GM12878 (cell line): ENCODE measurements around the gene LIN37. TPM values are rescaled to one million over a fixed set of nuclear protein-coding genes. Genes with fewer than 3 reads are reported as not detected.

Source experiments
- ATAC-seq: fragments of 200-7000 bp; cut with Tn5 transposase; 3 replicates; pipeline ENCODE4 v1.9.1; 2020; ENCODE audit warnings: mild to moderate bottlenecking, moderate library complexity
- BruUV-seq: library from RNA; stranded (reverse); fragments of 400-500 nt; replicated peaks from 2 replicates; lab custom pipeline; 2021; lab: Mats Ljungman, UMichigan
- CTCF ChIA-PET: fragments of 300-600 bp; sonication (Branson Sonifier 250); formaldehyde crosslinking; extraction: SDS; loops from one replicate; lab custom pipeline; 2021; ENCODE audit warnings: inconsistent platforms; lab: Yijun Ruan, JAX
- POLR2A ChIA-PET: fragments of 350-600 bp; formaldehyde crosslinking; extraction: SDS; loops from one replicate; lab custom pipeline; 2021; ENCODE audit warnings: inconsistent platforms; lab: Charles Lee
- RAD21 ChIA-PET: fragments of 300-600 bp; sonication (Branson Sonifier 250); formaldehyde crosslinking; loops from one replicate; lab custom pipeline; 2023; ENCODE audit warnings: antibody characterized with exemption; ENCODE audit not compliant: unreplicated experiment; lab: Charles Lee
- SMC1A ChIA-PET: fragments of 300-600 bp; sonication (Branson Sonifier 250); formaldehyde crosslinking; loops from one replicate; lab custom pipeline; 2023; ENCODE audit not compliant: unreplicated experiment, uncharacterized antibody; lab: Charles Lee
- DNase-seq: peaks from one replicate; pipeline ENCODE4 v3.0.0-alpha.2; 2011; ENCODE audit warnings: low read depth, low spot score
- FAIRE-seq: peaks from 3 replicates; lab custom pipeline; 2011; peaks lifted over from hg19 to GRCh38; lab: Jason Lieb, UNC
- H2AFZ ChIP-seq: 2 replicates; pipeline ENCODE4 v1.6.0; 2011; ENCODE audit warnings: low read depth, low read length, control low read depth; ENCODE audit not compliant: control insufficient read depth
- H3K27ac ChIP-seq: 2 replicates; pipeline ENCODE4 v1.5.1; 2011; ENCODE audit warnings: control low read depth; ENCODE audit not compliant: control insufficient read depth, insufficient read depth
- H3K27me3 ChIP-seq, 2 experiments: replicated peaks in 1 of 2; 2 replicates each; pipeline versions ENCODE4 v1.6.0 to v1.6.1; 2011; ENCODE audit warnings: low read length in 1 of 2; ENCODE audit not compliant: control insufficient read depth in 2 of 2, insufficient read depth in 2 of 2
- H3K36me3 ChIP-seq, 2 experiments: 2 replicates each; pipeline ENCODE4 v1.5.1; 2011; ENCODE audit warnings: low read length in 1 of 2; ENCODE audit not compliant: control insufficient read depth in 2 of 2, insufficient read depth in 2 of 2
- H3K4me1 ChIP-seq: 2 replicates; pipeline ENCODE4 v1.6.1; 2011; ENCODE audit warnings: mild to moderate bottlenecking, low read length, moderate library complexity, mixed read lengths; ENCODE audit not compliant: control insufficient read depth, insufficient read depth
- H3K4me2 ChIP-seq: 2 replicates; pipeline ENCODE4 v1.6.0; 2011; ENCODE audit warnings: control low read depth; ENCODE audit not compliant: control insufficient read depth, insufficient read depth
- H3K4me3 ChIP-seq: fragments of 200-600 bp; sonication (generic); 2 replicates; pipeline ENCODE4 v1.5.1; 2016
- H3K79me2 ChIP-seq: 2 replicates; pipeline ENCODE4 v1.6.0; 2011; ENCODE audit warnings: low read length; ENCODE audit not compliant: control insufficient read depth, insufficient read depth
- H3K9ac ChIP-seq: 2 replicates; pipeline ENCODE4 v1.8.0; 2011; ENCODE audit warnings: low read length, control low read depth, mixed read lengths; ENCODE audit not compliant: control insufficient read depth, insufficient read depth
- H3K9me3 ChIP-seq: replicated peaks from 3 replicates; pipeline ENCODE4 v1.5.1; 2011; ENCODE audit warnings: mild to moderate bottlenecking, low read length; ENCODE audit not compliant: control insufficient read depth, insufficient read depth
- H4K20me1 ChIP-seq: 2 replicates; pipeline ENCODE4 v1.6.0; 2011; ENCODE audit not compliant: control insufficient read depth, insufficient read depth
- FOXM1 ChIP-seq: IDR thresholded peaks from 2 replicates; pipeline ENCODE4 v1.6.1; 2012; ENCODE audit warnings: low read depth, mild to moderate bottlenecking, inconsistent platforms, low read length, moderate library complexity
- GABPA ChIP-seq: IDR thresholded peaks from 2 replicates; pipeline ENCODE4 v1.6.1; 2014; ENCODE audit warnings: antibody characterized with exemption, low read depth, mild to moderate bottlenecking, inconsistent platforms
- HCFC1 ChIP-seq: fragments of 150-350 bp; IDR thresholded peaks from 2 replicates; pipeline ENCODE4 v1.6.1; 2014; ENCODE audit warnings: low read length
- MTA2 ChIP-seq: fragments of 450-650 bp; IDR thresholded peaks from 2 replicates; pipeline ENCODE4 v1.6.1; 2016; ENCODE audit warnings: low read depth, mild to moderate bottlenecking, moderate library complexity
- PAX5 ChIP-seq: IDR thresholded peaks from 2 replicates; pipeline ENCODE4 v1.6.1; 2011; ENCODE audit warnings: low read depth, low read length, borderline replicate concordance
- RAD21 ChIP-seq: IDR thresholded peaks from 2 replicates; pipeline ENCODE4 v1.6.1; 2011; ENCODE audit warnings: mild to moderate bottlenecking, low read depth, low read length, moderate library complexity; ENCODE audit not compliant: insufficient read depth
- RAD51 ChIP-seq: fragments of 450-650 bp; IDR thresholded peaks from 2 replicates; pipeline ENCODE4 v1.6.1; 2016; ENCODE audit warnings: moderate library complexity, mild to moderate bottlenecking, inconsistent platforms
- SMARCA5 ChIP-seq: fragments of 450-650 bp; IDR thresholded peaks from 2 replicates; pipeline ENCODE4 v1.6.1; 2017; ENCODE audit warnings: mild to moderate bottlenecking
- TARDBP ChIP-seq: IDR thresholded peaks from 2 replicates; pipeline ENCODE4 v1.6.1; 2016; ENCODE audit warnings: borderline replicate concordance
- TCF12 ChIP-seq: IDR thresholded peaks from 2 replicates; pipeline ENCODE4 v1.6.1; 2011; ENCODE audit warnings: low read depth, mild to moderate bottlenecking, low read length
- YBX1 ChIP-seq: fragments of 450-650 bp; IDR thresholded peaks from 2 replicates; pipeline ENCODE4 v1.6.1; 2016; ENCODE audit warnings: antibody characterized with exemption
- WGBS: methylation state at CpG from one replicate; pipeline ENCODE4 v1.1.6; 2016; ENCODE audit warnings: low lambda C conversion rate; ENCODE audit not compliant: insufficient replicate concordance, insufficient coverage; ENCODE audit errors: missing lambda C conversion rate; 5-methylcytosine and 5-hydroxymethylcytosine counted together
- in situ Hi-C: fragments of 300-500 bp; cut with MboI; formaldehyde crosslinking; loops from 9 replicates; pipeline ENCODE4 v1.14.3; 2018; ENCODE audit warnings: mixed read lengths
- intact Hi-C: fragments of 100-400 bp; cut with micrococcal nuclease; formaldehyde crosslinking; loops from one replicate; pipeline ENCODE4 v1.14.2; 2022; ENCODE audit not compliant: unreplicated experiment
- polyA plus RNA-seq, 11 experiments: library from polyadenylated mRNA; depleted of rRNA in 4 of 11; unstranded in 6 of 11; stranded (reverse) in 5 of 11; fragments of >200 nt; fragmentation: Nextera tagmentation in 4 of 11; fragmentation: Illumina TruSeq in 1 of 11; extraction: Ambion mirVana in 4 of 11; extraction: Trizol in 1 of 11; gene quantifications; 1 replicate in 1 of 11; 2 replicates in 10 of 11; pipeline versions ENCODE4 v1.2.1 to v1.2.3, GENCODE V29; 2011 to 2016; ENCODE audit warnings: inconsistent platforms in 2 of 11, missing spikeins in 2 of 11, low read depth in 1 of 11
- total RNA-seq, 4 experiments: library from RNA; depleted of rRNA in 3 of 4; stranded (reverse); fragments of >200 nt in 3 of 4; fragmentation: Illumina TruSeq in 1 of 4; extraction: Trizol in 1 of 4; gene quantifications; 2 replicates each; pipeline versions ENCODE4 v1.2.1 to v1.2.3, GENCODE V29; 2013 to 2021
- TF ChIP-seq, protein P1 (sequence below): IDR thresholded peaks from 2 replicates; pipeline ENCODE4 v1.6.1; 2012; ENCODE audit warnings: low read length, inconsistent platforms
- TF ChIP-seq, protein P2 (sequence below): fragments of 450-650 bp; IDR thresholded peaks from 2 replicates; pipeline ENCODE4 v1.6.1; 2017; ENCODE audit warnings: low read depth, mild to moderate bottlenecking, moderate library complexity
- TF ChIP-seq, protein P3 (sequence below): fragments of 450-650 bp; IDR thresholded peaks from 2 replicates; pipeline ENCODE4 v1.6.1; 2017; ENCODE audit warnings: mild to moderate bottlenecking, low read depth, inconsistent platforms; ENCODE audit not compliant: poor library complexity, severe bottlenecking
- TF ChIP-seq, protein P4 (sequence below): IDR thresholded peaks from 2 replicates; pipeline ENCODE4 v1.6.1; 2012; ENCODE audit warnings: low read depth, low read length, improper control_type of control experiment
- TF ChIP-seq, protein P5 (sequence below): fragments of 450-650 bp; IDR thresholded peaks from 2 replicates; pipeline ENCODE4 v1.6.1; 2016; ENCODE audit warnings: mild to moderate bottlenecking

LIN37 gene
- total and polyA plus RNA-seq, 10 of the 15 experiments (the other 5 are each of a cell fraction or from before 2014, with no cell fraction given), result 0.69 to 11.9 (median 7.6) TPM

DNA sequence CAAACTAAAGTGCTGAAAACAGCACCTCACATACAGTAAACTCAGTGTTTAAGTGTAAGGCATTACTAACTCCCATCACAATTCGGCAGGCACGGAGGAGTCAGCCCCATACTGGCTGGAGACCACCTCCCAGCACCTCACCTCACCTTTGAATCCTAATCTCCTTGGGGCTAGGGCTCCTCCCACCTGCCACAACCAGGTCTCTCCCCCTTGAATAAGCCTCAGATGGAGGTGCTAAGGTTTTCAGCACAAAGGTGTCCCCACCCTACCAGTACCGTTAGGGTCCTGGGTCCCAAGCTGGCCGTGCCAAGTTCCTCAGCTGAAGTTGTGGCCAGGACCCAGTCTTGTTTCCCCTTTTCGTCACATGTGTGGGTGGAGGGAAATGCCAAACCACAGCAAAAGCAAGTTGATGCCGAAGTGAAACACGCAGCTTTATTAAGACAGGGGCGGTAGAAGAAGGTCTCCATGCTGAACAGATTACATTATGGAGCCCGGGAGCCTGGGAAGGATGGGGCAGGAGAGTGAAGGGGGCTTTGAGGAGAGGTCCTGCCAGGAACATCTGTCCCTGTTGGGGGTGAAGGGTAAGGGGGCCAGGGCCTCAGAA is 6.2 kb upstream of the LIN37 start, which contains the start of gene IGFLR1:
Gene IGFLR1 (minus strand): TSS at position 332 of the 604 bp plus-strand sequence. CDS start 1,272 bp downstream, outside the sequence.
- Histone ChIP-seq H3K9me3 (no peaks in the 10 kb centered on the region), H2AFZ (peak within 1 kb of the TSS; percentile 54), H3K9ac (peak within 1 kb of the TSS; percentile 88), H3K27ac (peak within 1 kb of the TSS; percentile 99), H3K4me1 (peaks cover 32% of the 10 kb centered on the region), H3K79me2 (peaks cover 28% of the 10 kb centered on the region), H3K36me3 (peaks cover 4 to 18% of the 10 kb centered on the region in 2 experiments; a peak in 2 of 4 replicates), H4K20me1 (no peaks in the 10 kb centered on the region), H3K4me3 (peak within 1 kb of the TSS; percentile 83), H3K4me2 (peak within 1 kb of the TSS; percentile 99), H3K27me3 (no peaks in the 10 kb centered on the region)
- SMC1A ChIA-PET, result interaction anchor here (0.6 to 1.6 kb wide), 4 partner anchors 29 to 311 kb away, joined by 3 to 9 read pairs (median 6); no protein-coding TSS in a partner anchor
- CTCF ChIA-PET, result interaction anchor here (0.7 to 4.3 kb wide), 3 partner anchors 29 to 190 kb away, joined by 3 to 18 read pairs (median 3); no protein-coding TSS in a partner anchor
- intact Hi-C loops, result no loop called here
- POLR2A ChIA-PET, result interaction anchor here (0.9 to 7.1 kb wide), 6 partner anchors 15 to 50 kb away, joined by 4 to 91 read pairs (median 8); partner anchors contain the start of gene KMT2B
- 3% methylated on average over 9 of the region's 9 CpGs for WGBS
- FAIRE-seq (peak; percentile 99), DNase-seq (peak; percentile 64), ATAC-seq (peak; percentile 29)
- in situ Hi-C loops, result no loop called here
- RAD21 ChIA-PET, result interaction anchor here (1.1 to 1.7 kb wide), 7 partner anchors 24 to 189 kb away, joined by 3 to 9 read pairs (median 7); no protein-coding TSS in a partner anchor
- no TSS peak for BruUV-seq
- TF ChIP-seq FOXM1 (peak; percentile 52; the same call in 1 of the 2 replicates), HCFC1 (no peak), YBX1 (no peak), TARDBP (no peak), PAX5 (peak; percentile 92), RAD21 (no peak), GABPA (no peak), MTA2 (peak; percentile 82), TCF12 (peak; percentile 87), RAD51 (peak; percentile 58), SMARCA5 (no peak)
- TF ChIP-seq, protein P1, sequence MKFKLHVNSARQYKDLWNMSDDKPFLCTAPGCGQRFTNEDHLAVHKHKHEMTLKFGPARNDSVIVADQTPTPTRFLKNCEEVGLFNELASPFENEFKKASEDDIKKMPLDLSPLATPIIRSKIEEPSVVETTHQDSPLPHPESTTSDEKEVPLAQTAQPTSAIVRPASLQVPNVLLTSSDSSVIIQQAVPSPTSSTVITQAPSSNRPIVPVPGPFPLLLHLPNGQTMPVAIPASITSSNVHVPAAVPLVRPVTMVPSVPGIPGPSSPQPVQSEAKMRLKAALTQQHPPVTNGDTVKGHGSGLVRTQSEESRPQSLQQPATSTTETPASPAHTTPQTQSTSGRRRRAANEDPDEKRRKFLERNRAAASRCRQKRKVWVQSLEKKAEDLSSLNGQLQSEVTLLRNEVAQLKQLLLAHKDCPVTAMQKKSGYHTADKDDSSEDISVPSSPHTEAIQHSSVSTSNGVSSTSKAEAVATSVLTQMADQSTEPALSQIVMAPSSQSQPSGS, result no peak
- TF ChIP-seq, protein P2, sequence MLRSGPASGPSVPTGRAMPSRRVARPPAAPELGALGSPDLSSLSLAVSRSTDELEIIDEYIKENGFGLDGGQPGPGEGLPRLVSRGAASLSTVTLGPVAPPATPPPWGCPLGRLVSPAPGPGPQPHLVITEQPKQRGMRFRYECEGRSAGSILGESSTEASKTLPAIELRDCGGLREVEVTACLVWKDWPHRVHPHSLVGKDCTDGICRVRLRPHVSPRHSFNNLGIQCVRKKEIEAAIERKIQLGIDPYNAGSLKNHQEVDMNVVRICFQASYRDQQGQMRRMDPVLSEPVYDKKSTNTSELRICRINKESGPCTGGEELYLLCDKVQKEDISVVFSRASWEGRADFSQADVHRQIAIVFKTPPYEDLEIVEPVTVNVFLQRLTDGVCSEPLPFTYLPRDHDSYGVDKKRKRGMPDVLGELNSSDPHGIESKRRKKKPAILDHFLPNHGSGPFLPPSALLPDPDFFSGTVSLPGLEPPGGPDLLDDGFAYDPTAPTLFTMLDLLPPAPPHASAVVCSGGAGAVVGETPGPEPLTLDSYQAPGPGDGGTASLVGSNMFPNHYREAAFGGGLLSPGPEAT, result peak; percentile 93
- TF ChIP-seq, protein P3, sequence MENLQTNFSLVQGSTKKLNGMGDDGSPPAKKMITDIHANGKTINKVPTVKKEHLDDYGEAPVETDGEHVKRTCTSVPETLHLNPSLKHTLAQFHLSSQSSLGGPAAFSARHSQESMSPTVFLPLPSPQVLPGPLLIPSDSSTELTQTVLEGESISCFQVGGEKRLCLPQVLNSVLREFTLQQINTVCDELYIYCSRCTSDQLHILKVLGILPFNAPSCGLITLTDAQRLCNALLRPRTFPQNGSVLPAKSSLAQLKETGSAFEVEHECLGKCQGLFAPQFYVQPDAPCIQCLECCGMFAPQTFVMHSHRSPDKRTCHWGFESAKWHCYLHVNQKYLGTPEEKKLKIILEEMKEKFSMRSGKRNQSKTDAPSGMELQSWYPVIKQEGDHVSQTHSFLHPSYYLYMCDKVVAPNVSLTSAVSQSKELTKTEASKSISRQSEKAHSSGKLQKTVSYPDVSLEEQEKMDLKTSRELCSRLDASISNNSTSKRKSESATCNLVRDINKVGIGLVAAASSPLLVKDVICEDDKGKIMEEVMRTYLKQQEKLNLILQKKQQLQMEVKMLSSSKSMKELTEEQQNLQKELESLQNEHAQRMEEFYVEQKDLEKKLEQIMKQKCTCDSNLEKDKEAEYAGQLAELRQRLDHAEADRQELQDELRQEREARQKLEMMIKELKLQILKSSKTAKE, result peak; percentile 67
- TF ChIP-seq, protein P4, sequence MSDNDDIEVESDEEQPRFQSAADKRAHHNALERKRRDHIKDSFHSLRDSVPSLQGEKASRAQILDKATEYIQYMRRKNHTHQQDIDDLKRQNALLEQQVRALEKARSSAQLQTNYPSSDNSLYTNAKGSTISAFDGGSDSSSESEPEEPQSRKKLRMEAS, result peak; percentile 67; the same call in 1 of the 2 replicates
- TF ChIP-seq, protein P5, sequence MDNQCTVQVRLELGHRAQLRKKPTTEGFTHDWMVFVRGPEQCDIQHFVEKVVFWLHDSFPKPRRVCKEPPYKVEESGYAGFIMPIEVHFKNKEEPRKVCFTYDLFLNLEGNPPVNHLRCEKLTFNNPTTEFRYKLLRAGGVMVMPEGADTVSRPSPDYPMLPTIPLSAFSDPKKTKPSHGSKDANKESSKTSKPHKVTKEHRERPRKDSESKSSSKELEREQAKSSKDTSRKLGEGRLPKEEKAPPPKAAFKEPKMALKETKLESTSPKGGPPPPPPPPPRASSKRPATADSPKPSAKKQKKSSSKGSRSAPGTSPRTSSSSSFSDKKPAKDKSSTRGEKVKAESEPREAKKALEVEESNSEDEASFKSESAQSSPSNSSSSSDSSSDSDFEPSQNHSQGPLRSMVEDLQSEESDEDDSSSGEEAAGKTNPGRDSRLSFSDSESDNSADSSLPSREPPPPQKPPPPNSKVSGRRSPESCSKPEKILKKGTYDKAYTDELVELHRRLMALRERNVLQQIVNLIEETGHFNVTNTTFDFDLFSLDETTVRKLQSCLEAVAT, result peak; percentile 78
